ENCODE data around the gene ADK.

ADK gene

GRCh38 chr10:74738985-74739567 lies 588.1 kb downstream of the ADK start:
- peak; percentile 18 for DNase-seq (ENCODE audit: low read depth)

- no peak for DNase-seq (ENCODE audit: low read depth)
Measured at GRCh38 chr10:74743401-74743800, 592.4 kb downstream of the ADK start.

GRCh38 chr10:74745449-74745848 lies 594.4 kb downstream of the ADK start:
- no peak for DNase-seq (ENCODE audit: low read depth)

- no peak for DNase-seq (ENCODE audit: low read depth)
Measured at GRCh38 chr10:74746813-74747212, 595.8 kb downstream of the ADK start.

- no peak for DNase-seq (ENCODE audit: low read depth)
Measured at GRCh38 chr10:74748468-74749031, 597.5 kb downstream of the ADK start.

- no peak for DNase-seq (ENCODE audit: low read depth)
Measured at GRCh38 chr10:74750848-74751274, 599.8 kb downstream of the ADK start.

GRCh38 chr10:74752371-74753040 lies 601.5 kb downstream of the ADK start:
- no peak for DNase-seq (ENCODE audit: low read depth)

GRCh38 chr10:74753442-74754211 lies 602.6 kb downstream of the ADK start:
- DNase-seq (ENCODE audit: low read depth): peak; percentile 92

- DNase-seq (ENCODE audit: low read depth): peak; percentile 63
Measured at GRCh38 chr10:74754381-74754821, 603.4 kb downstream of the ADK start.

- DNase-seq (ENCODE audit: low read depth): no peak
Measured at GRCh38 chr10:74755273-74755672, 604.3 kb downstream of the ADK start.

Measured in EH (cell line).